ENCODE measurements around the gene TFCP2L1.

The TFCP2L1 gene

GRCh38 chr2:121218386-121218938 is 66.5 kb downstream of the TFCP2L1 start:
- Histone ChIP-seq H3K27me3 (ENCODE audit: insufficient read depth, poor library complexity, severe bottlenecking) (peaks cover 2% of the 10 kb centered on the region), H3K4me3 (replicated peaks; ENCODE audit: insufficient read depth, low read length) (no peak overlapping the region), H3K27ac (replicated peaks) (no peak overlapping the region)
- no peak for TF ChIP-seq CTCF (IDR thresholded peaks at IDR 0.05; ENCODE audit: insufficient read depth, low read length)
- TF ChIP-seq GABPA (IDR thresholded peaks at IDR 0.05; ENCODE audit: low read depth): no peak
- no peak for TF ChIP-seq POLR2AphosphoS5 (IDR thresholded peaks at IDR 0.05; ENCODE audit: low read depth)
- TF ChIP-seq REST (IDR thresholded peaks at IDR 0.05; ENCODE audit: insufficient replicate concordance, low read depth): no peak
- DNase-seq (ENCODE audit: low read depth in 1 of 2, low spot score in 1 of 2): no peak

GRCh38 chr2:121217627-121218026 is 67.4 kb downstream of the TFCP2L1 start:
- H3K4me3 ChIP-seq (replicated peaks; ENCODE audit: insufficient read depth, low read length): no peak overlapping the region
- TF ChIP-seq POLR2AphosphoS5 (IDR thresholded peaks at IDR 0.05; ENCODE audit: low read depth) (no peak), GABPA (IDR thresholded peaks at IDR 0.05; ENCODE audit: low read depth) (no peak), CTCF (IDR thresholded peaks at IDR 0.05; ENCODE audit: insufficient read depth, low read length) (no peak), REST (IDR thresholded peaks at IDR 0.05; ENCODE audit: insufficient replicate concordance, low read depth) (no peak), SPI1 (IDR thresholded peaks at IDR 0.05; ENCODE audit: borderline replicate concordance, low read depth) (no peak)
- DNase-seq (ENCODE audit: low read depth in 1 of 2, low spot score in 1 of 2): no peak
- no peak overlapping the region for H3K27ac ChIP-seq (replicated peaks)
- no peaks in the 10 kb centered on the region for H3K27me3 ChIP-seq (ENCODE audit: insufficient read depth, poor library complexity, severe bottlenecking)

GRCh38 chr2:121214296-121214695 is 70.7 kb downstream of the TFCP2L1 start:
- Histone ChIP-seq H3K4me3 (replicated peaks; ENCODE audit: insufficient read depth, low read length) (no peak overlapping the region), H3K27me3 (ENCODE audit: insufficient read depth, poor library complexity, severe bottlenecking) (no peaks in the 10 kb centered on the region), H3K27ac (replicated peaks) (no peak overlapping the region)
- TF ChIP-seq CTCF (IDR thresholded peaks at IDR 0.05; ENCODE audit: insufficient read depth, low read length) (no peak), REST (IDR thresholded peaks at IDR 0.05; ENCODE audit: insufficient replicate concordance, low read depth) (no peak)
- no peak for DNase-seq (ENCODE audit: low read depth in 1 of 2, low spot score in 1 of 2)
